Activated naive CD4-positive, alpha-beta T cell treated with anti-CD3 and anti-CD28 coated beads, Interleukin-2, amount 50 U/mL, for 16 hours (primary cell): ENCODE data around the gene CCDC70.
A peak's percentile ranks its signal among the peaks of the same experiment; 100 is the strongest.
"Not testable (repeated sequence)": the region's sequence is repeated elsewhere in the genome, so short reads cannot be mapped to it uniquely, and the experiment has no call there.

Experiments
- DNase-seq: peaks from one replicate; pipeline ENCODE4 v3.0.0-alpha.2; 2020

CCDC70 gene

GRCh38 chr13:51865838-51866237, 4.1 kb downstream of the CCDC70 start:
- no peak for DNase-seq

- DNase-seq, result no peak
These were observed 5.3 kb downstream of the CCDC70 start for GRCh38 chr13:51867062-51867461.

GRCh38 chr13:51869916-51870315, 8.1 kb downstream of the CCDC70 start:
- no peak for DNase-seq

- no peak for DNase-seq
These were observed 8.8 kb downstream of the CCDC70 start for GRCh38 chr13:51870616-51871015.

DNA sequence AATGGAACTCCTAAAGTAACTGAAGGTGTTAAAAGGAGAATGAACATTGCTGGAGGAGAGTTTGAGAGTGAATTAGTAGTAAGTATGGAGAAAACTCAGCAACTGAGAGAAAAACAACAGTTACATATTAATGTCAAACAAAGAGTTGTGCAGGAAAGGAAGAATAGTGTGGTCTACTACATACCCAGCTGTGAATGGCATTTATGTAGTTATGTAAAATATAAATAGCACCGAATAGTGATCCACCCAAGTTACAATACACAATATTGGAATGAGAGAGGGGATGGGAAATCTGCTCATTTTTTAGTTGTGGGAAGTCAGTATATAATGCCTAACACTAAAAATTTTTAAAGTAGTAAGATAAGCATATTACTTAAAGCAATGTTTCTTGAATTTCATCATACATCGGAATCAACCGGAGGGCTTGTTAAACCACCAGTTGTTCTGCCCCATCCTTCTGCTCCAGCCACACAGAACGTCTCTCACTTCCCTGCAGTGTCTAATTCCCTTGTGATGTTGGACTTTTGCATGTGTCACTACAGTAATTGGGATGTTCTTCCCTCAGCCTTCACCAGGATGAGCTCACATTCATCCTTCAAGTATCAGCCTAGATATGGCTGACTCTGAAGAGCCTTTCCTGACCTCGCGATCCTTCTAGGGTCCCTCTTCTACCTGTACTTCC, 11.5 kb downstream of the CCDC70 start:
- no peak for DNase-seq

- DNase-seq, result no peak
These were observed 12.1 kb downstream of the CCDC70 start for GRCh38 chr13:51873837-51874236.

DNA sequence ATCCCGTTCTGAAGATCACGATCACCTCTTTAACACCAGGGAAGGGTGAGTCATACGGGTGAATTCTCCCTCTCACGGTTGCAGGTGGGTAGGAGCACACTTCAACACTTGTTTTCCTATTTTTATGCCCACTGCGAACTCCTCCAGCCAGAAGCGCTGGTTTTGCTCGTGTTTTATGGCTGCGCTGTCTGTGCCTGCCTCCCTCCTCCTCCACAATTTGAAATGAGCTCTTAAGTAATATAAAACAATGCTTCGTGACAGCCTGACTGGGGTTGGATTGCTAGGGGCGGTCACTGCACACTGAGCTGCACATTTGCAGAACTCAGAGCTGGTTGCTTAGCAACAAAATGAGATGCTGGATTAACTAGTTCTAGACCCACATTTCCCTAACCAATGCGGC, 12.9 kb downstream of the CCDC70 start:
- DNase-seq, result no peak

DNA sequence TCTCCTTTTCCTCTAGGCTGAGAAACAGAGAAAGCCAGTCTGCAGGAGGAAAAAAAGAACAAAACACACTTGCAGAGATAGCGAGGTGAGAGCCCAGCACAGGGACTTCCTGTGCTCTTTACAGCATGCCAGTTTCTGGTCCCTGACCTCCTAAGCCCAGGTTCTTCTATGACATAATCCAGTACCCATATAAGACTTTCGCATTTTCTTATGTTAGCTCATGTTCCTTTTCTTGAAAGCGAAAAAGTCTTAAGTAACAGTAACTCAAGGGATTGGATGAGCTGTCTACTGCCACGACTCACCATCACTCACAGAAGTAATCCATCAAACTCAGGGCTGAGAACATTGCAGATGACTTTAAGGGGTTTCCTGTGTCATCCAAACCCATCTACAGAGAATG, 17.4 kb downstream of the CCDC70 start:
- DNase-seq, result no peak

DNA sequence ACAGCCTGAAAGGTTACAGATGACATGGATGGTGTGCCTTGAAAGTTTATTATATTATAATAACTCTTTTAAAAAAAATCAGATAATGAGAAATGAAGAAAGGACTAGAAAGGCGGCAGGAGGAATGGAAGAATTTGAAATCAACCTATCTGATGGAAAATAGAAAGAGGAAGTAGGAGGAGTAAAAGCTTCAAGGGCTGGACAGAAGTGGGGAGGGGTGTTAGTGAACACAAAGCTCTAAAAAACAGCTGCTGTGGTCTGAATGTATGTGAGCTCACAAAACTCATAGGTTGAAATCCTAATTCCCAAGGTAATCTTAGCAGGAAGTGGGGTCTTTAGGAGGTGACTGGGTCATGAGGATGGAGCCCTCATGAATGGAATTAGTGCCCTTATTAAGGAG, 19.5 kb downstream of the CCDC70 start:
- DNase-seq, result no peak

- no peak for DNase-seq
These were observed 20.9 kb downstream of the CCDC70 start for GRCh38 chr13:51882570-51883225.

- no peak for DNase-seq
These were observed 21.4 kb downstream of the CCDC70 start for GRCh38 chr13:51883226-51883600.

DNA sequence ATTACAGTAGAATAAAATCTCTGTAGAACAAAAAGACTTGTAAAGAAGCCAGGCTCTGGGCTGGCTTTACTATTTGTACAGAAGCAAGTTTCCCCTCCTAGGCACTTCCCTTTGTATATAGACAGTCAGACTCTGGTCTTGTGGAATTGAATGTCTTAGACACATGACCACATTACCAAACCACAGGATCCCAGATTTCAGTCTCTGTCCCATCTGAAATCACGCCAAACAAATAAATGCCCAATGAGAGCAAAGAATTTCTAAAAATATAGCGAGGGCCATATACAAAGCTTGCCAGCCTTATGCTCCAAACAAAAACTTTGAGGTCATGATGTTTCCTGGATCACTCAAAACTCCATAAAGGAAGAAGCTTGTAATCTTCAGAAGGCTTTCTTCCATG, 23.9 kb downstream of the CCDC70 start:
- DNase-seq, result no peak

- DNase-seq, result no peak
These were observed 25.7 kb downstream of the CCDC70 start for GRCh38 chr13:51887468-51887867.

GRCh38 chr13:51892657-51893056, 30.9 kb downstream of the CCDC70 start:
- no peak for DNase-seq

GRCh38 chr13:51894239-51894638, 32.5 kb downstream of the CCDC70 start:
- no peak for DNase-seq

DNA sequence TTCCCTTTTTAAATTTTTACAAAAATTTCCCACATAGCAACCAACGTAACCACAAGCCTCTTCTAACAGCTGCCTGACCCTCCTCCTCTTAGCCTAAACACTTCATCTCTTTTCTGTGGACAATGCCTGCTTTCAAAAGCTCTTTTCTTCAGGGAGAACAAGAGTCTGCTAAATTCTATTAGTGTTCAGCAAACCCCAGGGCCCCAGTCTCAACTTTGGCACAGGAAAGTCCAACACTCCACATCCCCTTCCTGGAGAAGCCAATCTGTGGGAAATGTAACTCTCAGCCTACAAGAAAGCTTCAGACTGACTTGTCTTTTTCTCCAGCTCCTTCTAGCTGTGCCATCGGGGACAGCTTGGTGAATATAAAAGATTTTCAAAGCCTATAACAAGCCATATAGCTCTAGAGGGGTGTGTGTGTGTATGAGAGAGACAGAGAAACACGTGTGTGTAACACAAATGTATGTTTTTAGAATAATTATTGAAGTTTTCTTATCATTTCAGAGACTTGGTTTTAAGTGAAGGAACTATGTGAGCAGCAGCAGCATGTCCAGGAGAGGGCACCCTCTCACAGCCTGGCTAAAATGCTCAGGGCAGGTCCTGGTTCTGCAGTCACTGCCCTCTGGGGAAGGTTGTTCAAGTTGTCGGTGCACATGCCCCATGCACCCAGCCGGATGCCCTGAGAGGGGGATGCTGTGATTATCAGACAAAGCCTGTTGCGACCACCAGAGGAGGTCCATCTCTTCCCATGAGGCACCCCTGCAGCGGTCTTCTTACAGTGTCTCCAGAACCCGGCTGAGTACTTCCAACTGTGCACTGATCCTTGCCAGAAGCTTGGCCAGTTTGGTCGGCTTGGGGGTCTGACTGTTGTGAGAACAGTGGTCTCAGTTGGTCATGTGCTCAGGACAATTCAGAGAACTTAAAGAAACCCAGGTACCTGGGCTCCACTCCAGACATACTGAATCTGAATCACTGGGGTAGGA, 34.4 kb downstream of the CCDC70 start:
- peak; percentile 50 for DNase-seq

GRCh38 chr13:51900471-51900870, 38.7 kb downstream of the CCDC70 start:
- no peak for DNase-seq

- DNase-seq, result no peak
These were observed 41.0 kb downstream of the CCDC70 start for GRCh38 chr13:51902776-51903175.

GRCh38 chr13:51905787-51906186, 44.0 kb downstream of the CCDC70 start:
- no peak for DNase-seq

DNA sequence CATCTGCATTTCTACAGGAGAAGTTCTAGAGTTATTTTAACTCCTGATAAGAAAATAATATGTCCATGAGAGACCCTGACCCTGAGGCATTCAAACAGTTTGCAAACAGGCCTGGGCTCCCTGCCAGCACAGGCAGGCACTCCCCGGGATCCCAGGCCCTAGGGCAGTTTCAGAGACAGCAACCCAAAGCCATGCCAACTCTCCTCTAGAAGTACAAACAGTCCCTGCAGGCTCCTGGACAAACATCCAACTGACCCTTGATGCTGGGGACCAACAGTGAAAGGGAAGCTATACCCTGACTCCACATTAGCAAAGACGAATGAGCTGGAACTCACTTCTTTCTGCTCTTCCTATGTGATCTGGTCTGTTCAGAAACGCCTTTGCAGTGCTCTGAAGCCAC, 44.8 kb downstream of the CCDC70 start:
- no peak for DNase-seq

DNA sequence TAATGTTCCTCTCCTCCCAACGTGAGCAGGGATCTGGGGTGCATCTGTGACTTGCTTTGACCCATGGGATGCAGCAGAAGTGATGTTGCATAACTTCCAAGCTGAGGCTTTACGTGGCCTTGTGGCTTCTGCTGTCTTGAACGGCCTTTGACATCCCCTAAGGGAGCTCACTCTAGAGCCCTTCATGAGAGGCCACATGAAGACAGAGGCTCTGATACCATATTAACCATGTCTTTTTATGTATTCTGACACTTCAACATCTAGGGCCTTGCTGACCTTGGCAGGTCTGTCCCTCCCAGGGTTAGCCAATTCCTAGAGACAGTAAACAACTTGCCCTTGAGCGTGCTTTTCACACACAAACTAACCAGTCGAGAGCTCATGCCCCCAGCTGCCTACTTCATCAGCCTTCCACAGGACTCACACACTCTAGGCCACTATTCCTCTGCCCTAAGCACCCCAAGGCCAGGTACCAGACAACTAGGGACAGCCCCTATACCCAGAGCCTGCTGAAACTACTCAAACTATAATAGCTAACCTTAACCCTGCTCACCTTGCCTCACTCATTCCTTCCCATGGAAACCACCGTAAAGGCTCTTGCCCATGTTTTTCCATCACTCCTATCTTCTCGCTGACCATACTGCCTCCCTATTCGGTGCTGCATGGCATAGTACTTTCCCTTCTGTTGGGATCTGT, 45.4 kb downstream of the CCDC70 start:
- DNase-seq, result no peak

- not testable (repeated sequence) for DNase-seq
These were observed 47.5 kb downstream of the CCDC70 start for GRCh38 chr13:51909265-51909664.

DNA sequence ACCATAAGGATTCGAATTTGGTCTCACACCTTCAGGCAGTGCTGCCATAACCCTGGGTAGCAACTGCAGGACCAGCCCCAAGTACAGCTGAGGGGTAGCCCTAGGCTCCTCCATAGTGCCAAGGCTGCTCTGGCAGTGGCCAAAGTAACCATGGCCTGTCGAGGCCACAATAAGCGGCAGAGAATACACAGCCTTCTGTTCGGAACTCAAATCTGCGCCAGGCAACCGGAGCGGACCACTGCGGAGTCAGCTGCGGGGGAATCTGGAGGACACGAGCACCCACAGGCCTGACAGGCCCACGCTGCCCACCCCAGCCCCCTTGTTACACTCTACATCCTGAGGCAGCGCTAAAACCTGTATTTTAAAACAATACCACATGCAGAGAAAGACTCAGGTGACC, 48.7 kb downstream of the CCDC70 start:
- DNase-seq, result no peak
